GM12891 (cell line): Measurements from ENCODE around the gene PI16.

ENCODE experiments used
- DNase-seq: peaks from one replicate; pipeline ENCODE4 v3.0.0; 2011; ENCODE audit warnings: low spot score; ENCODE audit not compliant: insufficient read length
- FAIRE-seq: peaks from 2 replicates; lab custom pipeline; 2011; peaks lifted over from hg19 to GRCh38; lab: Jason Lieb, UNC
- PAX5 ChIP-seq: IDR thresholded peaks from 2 replicates; pipeline ENCODE4 v1.6.1; 2011; ENCODE audit warnings: low read length, moderate library complexity, mild to moderate bottlenecking; ENCODE audit not compliant: insufficient read depth, severe bottlenecking
- POLR2A ChIP-seq: IDR thresholded peaks from 2 replicates; pipeline ENCODE4 v1.6.1; 2011; ENCODE audit warnings: low read depth, low read length, control low read depth
- POLR2AphosphoS5 ChIP-seq: IDR thresholded peaks from 2 replicates; pipeline ENCODE4 v1.6.1; 2011; ENCODE audit warnings: low read depth, low read length, control low read depth
- POU2F2 ChIP-seq: IDR thresholded peaks from 2 replicates; pipeline ENCODE4 v1.6.1; 2011; ENCODE audit warnings: low read depth, mild to moderate bottlenecking, control low read depth, low read length, moderate library complexity
- SPI1 ChIP-seq: IDR thresholded peaks from 2 replicates; pipeline ENCODE4 v1.6.1; 2011; ENCODE audit warnings: low read depth, low read length, control low read depth
- TAF1 ChIP-seq: IDR thresholded peaks from 2 replicates; pipeline ENCODE4 v1.6.1; 2011; ENCODE audit warnings: low read depth, low read length, control low read depth

PI16 gene

DNA sequence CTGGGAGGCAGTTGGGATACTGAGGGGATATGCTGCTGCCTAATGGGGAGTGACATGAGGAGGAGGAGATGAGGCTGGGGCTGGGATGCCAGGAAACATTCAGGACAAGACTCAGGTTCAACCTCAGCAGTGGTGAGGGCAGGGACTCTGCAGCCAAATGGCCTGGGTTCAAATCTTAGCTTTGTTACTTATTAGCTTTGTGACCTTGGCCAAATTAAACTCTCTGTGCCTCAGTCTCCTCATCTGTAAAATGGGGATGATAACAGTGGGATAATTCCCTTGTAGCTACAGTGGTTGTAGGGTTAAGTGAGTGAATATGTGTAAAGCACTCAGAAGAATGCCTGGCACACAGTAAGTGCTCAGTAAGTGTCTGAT is 1.9 kb downstream of the PI16 start:
- DNase-seq (no peak), FAIRE-seq (no peak)
- TF ChIP-seq POLR2AphosphoS5 (no peak), SPI1 (no peak), PAX5 (no peak), POLR2A (no peak), TAF1 (no peak), POU2F2 (no peak)

GRCh38 chr6:36957773-36958271 is 3.3 kb downstream of the PI16 start:
- DNase-seq (no peak), FAIRE-seq (no peak)
- TF ChIP-seq SPI1 (no peak), POLR2A (no peak)

DNA sequence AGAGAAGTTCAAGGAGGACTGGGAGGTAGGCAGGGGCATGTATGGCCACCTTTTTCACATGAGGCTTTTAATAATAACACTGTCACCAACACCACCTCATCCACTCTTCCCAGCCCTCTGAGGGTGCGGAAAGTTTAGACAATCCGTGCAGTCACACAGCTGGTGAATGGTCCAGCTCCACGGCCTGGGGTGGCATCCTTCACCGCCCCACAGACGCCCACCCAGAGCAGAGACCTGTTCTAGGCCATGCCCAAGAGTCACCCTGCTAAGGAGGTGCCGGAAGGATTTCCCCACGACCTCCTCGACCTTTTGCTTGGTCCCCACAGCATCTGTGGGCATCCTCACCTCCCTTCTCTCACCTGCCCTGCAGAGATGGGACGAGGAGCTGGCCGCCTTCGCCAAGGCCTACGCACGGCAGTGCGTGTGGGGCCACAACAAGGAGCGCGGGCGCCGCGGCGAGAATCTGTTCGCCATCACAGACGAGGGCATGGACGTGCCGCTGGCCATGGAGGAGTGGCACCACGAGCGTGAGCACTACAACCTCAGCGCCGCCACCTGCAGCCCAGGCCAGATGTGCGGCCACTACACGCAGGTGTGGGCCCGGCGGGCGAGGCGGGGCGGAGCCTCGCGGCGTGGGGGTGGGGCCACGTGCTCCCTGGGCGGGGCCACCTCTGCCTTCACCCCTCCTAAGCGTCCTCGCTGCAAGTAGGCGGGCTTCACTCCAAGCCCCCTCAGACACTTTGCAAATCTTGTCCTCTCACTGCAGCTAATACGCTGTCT is 4.4 kb downstream of the PI16 start:
- FAIRE-seq (no peak), DNase-seq (no peak)
- no peak for TF ChIP-seq POU2F2
- no peak for TF ChIP-seq TAF1
- TF ChIP-seq POLR2AphosphoS5 = no peak
- no peak for TF ChIP-seq POLR2A
- TF ChIP-seq PAX5 = no peak
- no peak for TF ChIP-seq SPI1

- no peak for FAIRE-seq
- no peak for DNase-seq
- no peak for TF ChIP-seq TAF1
- TF ChIP-seq PAX5 = no peak
- no peak for TF ChIP-seq SPI1
Observed at GRCh38 chr6:36959555-36960250, 5.2 kb downstream of the PI16 start.

DNA sequence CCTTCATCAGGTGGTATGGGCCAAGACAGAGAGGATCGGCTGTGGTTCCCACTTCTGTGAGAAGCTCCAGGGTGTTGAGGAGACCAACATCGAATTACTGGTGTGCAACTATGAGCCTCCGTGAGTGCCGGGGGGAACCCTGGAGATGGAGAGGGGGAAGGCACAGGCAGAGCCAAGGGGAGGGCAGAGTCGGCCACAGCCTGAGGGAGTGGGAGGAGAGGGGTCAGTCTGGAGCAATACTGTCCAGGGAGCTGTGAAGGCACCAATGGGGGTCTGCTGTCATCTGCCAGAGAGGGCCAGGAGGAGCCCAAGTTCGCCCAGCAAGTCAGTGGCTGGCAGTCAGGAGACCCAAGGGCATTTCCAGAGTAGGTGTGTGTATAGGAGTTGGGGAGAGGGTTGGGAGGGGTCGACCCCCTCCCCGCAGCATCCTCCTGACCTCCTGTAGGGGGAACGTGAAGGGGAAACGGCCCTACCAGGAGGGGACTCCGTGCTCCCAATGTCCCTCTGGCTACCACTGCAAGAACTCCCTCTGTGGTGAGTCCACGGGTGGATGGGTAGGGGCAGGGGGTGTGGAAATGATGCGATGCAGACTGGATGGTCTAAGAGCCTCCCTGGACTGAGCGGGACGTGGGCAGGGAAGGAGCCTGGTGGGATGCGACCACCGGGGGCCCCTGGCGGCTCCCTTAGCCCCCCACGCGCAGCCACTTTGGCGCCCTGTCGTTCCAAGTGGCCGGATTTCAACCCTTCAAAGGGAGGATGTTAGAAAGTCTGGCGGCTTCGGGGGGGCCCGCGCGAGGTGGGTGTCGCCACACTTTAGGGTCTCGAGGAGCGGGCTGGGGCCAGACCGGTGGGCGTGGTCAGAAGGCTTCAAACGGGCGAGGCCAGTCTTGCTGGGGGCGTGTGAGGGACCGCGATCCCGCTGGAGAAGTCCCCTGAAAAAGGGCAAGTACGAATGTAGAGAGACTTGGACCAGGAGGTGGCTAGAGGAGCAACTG is 7.2 kb downstream of the PI16 start:
- FAIRE-seq (no peak), DNase-seq (no peak)
- TF ChIP-seq POU2F2 (no peak), PAX5 (no peak)

- FAIRE-seq = peak; percentile 77
- peak; percentile 92 for DNase-seq
- TF ChIP-seq SPI1 (peak; percentile 70), PAX5 (no peak), TAF1 (no peak), POU2F2 (no peak), POLR2A (no peak)
Observed at GRCh38 chr6:36962874-36963273, 8.3 kb downstream of the PI16 start.

- FAIRE-seq (peak; percentile 71), DNase-seq (peak; percentile 67)
- TF ChIP-seq SPI1 (0 out of 2 replicates have a peak, but pooled peaks have one; percentile 7), PAX5 (no peak)
Observed at GRCh38 chr6:36963451-36964290, 9.1 kb downstream of the PI16 start.

DNA sequence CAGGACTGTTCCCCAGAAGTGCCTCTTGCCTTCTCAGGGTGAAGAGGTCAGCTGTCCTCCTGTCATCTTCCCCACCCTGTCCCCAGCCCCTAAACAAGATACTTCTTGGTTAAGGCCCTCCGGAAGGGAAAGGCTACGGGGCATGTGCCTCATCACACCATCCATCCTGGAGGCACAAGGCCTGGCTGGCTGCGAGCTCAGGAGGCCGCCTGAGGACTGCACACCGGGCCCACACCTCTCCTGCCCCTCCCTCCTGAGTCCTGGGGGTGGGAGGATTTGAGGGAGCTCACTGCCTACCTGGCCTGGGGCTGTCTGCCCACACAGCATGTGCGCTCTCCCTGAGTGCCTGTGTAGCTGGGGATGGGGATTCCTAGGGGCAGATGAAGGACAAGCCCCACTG is 9.8 kb downstream of the PI16 start:
- TF ChIP-seq PAX5 (no peak), POLR2A (no peak), POU2F2 (no peak), TAF1 (no peak), SPI1 (no peak), POLR2AphosphoS5 (no peak)
- DNase-seq (no peak), FAIRE-seq (no peak)

- no peak for TF ChIP-seq POLR2A
- TF ChIP-seq POLR2AphosphoS5 = no peak
- no peak for TF ChIP-seq PAX5
- TF ChIP-seq SPI1 = no peak
- no peak for FAIRE-seq
Observed at GRCh38 chr6:36964908-36965307, 10.4 kb downstream of the PI16 start.

More at GRCh38 chr6:36964908-36965307, 10.4 kb downstream of the PI16 start:
- DNase-seq = no peak
